Measurements from ENCODE around the gene DYRK3.
"Not testable (repeated sequence)": the region's sequence is repeated elsewhere in the genome, so short reads cannot be mapped to it uniquely, and the experiment has no call there.

The DYRK3 gene

DNA sequence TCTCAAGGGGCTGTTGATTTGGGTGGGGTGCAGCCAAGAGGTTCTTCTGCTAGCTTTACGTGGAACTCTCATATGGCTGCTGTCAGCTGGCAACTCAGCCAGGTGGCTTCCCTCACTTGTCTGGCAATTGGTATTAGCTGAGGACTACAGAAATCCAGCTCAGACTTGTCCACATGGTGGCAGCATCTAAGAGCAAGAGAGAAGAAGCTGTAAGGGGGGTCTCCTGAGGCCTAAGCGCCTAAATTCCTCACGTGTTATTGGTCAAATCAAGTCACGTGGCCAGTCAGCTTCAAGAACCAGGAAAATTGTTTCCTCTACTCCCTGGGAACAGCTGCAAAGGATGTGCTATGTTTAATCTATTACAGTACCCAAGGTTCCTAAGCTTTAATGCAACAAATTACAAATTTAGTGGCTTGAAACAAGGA lies 4.2 kb upstream of the DYRK3 start:
- peak; percentile 72 for DNase-seq (ENCODE audit: low spot score)

GRCh38 chr1:206633708-206634121 lies 1.6 kb upstream of the DYRK3 start:
- DNase-seq (ENCODE audit: low spot score), result peak; percentile 78

DNA sequence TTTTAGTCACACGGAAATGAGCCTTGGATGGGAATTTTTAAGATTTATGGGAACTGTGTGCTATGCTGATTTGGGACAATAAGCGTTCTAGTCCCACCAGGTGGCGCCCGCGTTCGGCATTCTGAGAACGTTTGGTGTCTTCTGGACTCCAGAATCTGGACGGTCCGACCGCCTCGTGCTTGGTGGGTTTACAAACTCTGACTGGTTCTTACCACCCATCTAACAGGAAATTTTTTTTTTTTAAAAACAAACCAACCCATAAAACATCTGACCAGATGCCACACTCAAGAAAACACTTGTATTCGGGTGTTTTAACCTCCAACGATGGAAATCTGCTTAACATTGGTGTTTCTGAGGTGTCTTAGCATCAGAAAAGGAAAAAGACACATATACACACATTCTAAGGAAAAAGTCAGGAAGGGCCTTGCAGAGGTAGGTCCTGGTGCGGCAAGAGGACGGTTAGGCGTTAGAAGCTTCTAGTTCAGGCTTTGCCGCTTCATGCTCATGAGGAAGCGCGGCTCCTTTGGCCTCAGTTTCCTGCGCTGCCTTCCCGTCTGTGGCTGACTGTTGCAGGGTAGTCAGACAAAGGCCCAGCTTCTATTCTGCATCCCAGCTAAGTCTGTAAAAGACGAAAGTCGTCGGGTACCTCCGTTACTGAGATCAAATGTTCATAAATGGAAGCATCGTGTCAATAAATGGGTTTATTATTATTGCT lies 814 bp upstream of the DYRK3 start:
- peak; percentile 71 for DNase-seq (ENCODE audit: low spot score)

GRCh38 chr1:206635978-206636345 lies 626 bp downstream of the DYRK3 start:
- no peak for DNase-seq (ENCODE audit: low spot score)

DNA sequence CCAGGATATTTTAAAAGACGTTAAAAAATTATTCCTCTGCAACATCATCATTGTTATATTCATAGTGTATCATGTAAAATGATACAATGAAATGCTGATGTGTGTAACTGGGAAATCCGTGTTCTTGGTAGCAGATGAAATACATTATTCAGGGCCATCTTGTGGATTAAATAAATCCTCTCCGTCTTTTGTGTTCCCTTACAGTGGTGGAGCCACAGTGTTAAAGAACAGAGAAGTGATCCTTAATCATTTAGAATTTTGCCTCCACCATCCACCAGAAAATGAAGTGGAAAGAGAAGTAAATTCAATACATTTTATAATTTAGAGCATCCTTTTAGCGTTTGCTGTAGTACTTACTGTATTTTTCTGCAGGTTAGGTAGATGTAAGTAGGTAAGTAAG lies 1.3 kb downstream of the DYRK3 start:
- DNase-seq (ENCODE audit: low spot score), result no peak

DNA sequence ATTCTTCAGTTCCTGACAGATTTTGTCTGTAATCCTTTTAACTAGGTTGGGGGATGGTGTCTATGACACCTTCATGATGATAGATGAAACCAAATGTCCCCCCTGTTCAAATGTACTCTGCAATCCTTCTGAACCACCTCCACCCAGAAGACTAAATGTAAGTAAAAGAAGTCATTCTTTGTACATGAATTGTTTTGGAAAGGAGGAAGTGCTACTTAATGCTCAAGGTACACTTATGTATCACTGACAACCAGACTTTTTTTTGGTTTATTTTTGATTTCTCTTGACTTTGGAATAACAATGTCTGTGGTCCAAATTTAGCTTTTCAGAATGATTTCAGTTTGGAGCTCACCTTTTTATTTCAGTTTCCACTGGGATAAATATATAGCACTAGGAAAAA lies 2.3 kb downstream of the DYRK3 start:
- DNase-seq (ENCODE audit: low spot score), result no peak

GRCh38 chr1:206642074-206642473 lies 6.7 kb downstream of the DYRK3 start:
- DNase-seq (ENCODE audit: low spot score), result not testable (repeated sequence)

DNA sequence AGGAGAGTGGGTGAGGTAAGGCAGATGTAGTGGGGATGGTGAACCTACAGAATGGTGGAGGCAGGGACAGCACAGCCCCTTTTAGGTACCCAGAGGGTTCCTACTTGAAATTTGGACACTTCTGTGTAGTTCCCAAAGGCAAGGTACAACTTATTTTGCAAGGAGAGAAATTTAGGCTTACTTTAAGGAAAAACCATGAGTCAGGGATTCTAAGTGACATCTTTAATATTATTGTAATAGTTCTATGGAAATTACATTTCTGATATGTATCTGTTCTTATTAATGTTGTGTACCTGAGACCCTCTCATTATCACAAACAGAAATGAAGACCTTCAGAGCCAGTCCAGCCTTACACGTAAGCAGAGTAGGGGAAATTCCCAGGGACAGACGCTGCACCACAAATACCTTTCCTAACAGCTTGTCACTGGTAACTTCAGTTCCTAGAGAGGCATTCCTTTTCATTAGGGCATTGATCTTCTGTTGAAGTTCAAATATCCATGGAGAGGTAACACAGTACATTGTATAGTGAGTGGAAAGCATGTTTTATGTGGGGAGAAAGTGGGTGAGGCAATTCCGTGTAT lies 7.9 kb downstream of the DYRK3 start:
- no peak for DNase-seq (ENCODE audit: low spot score)

DNA sequence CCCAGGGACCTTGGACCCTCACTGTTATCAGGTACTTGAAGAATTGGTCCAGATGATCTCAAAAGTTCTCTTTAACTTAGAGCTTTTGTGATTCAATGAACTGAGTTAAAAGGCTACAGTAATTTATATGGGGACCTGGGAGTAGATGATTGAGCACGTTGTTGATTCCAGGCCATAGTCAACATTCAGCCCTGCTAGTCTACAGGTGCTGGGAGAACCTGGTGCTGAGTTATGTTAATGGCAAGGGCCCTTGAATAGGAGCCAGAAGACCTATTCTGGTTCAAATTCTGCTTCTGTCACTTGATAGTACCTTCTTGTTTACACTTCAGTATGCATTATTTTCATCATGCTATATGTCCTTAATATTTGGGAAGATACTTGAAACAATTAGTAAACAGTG lies 11.2 kb downstream of the DYRK3 start:
- DNase-seq (ENCODE audit: low spot score), result no peak

- DNase-seq (ENCODE audit: low spot score), result no peak
These were observed 11.9 kb downstream of the DYRK3 start for GRCh38 chr1:206647224-206647623.

DNA sequence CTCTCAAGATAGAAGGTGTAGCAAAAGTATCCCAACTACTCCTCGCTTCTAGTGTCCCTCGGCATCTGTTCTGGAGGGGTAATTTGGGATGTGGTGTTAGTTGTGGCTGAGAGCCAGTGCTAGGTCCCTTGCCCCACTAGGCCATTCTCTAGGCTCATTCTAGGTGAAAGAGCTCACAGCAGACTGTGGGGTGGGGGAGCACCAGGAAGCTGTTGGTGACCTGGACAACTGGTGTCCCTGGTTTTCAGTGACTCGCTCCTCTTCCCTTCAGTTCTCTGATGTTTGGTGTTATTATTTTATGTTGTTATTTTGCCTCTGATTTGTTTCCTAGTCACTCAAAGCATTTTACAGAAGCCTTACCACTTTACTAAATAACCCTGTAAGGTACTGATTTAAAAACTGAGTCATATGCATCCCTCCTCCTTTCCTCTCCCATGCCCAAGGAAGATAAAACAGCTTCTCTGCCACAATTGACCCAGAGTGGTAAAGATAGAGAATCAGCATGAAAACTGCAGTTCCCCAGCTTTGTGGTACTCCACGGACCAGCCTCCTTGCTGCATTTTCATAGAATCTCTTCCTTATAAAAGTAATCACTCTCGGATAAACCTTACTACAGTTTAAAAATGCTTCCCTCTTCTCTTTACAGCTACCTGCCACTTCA lies 14.1 kb downstream of the DYRK3 start:
- no peak for DNase-seq (ENCODE audit: low spot score)

GRCh38 chr1:206651014-206651413 lies 15.7 kb downstream of the DYRK3 start:
- no peak for DNase-seq (ENCODE audit: low spot score)

- no peak for DNase-seq (ENCODE audit: low spot score)
These were observed 16.9 kb downstream of the DYRK3 start for GRCh38 chr1:206651958-206652890.

DNA sequence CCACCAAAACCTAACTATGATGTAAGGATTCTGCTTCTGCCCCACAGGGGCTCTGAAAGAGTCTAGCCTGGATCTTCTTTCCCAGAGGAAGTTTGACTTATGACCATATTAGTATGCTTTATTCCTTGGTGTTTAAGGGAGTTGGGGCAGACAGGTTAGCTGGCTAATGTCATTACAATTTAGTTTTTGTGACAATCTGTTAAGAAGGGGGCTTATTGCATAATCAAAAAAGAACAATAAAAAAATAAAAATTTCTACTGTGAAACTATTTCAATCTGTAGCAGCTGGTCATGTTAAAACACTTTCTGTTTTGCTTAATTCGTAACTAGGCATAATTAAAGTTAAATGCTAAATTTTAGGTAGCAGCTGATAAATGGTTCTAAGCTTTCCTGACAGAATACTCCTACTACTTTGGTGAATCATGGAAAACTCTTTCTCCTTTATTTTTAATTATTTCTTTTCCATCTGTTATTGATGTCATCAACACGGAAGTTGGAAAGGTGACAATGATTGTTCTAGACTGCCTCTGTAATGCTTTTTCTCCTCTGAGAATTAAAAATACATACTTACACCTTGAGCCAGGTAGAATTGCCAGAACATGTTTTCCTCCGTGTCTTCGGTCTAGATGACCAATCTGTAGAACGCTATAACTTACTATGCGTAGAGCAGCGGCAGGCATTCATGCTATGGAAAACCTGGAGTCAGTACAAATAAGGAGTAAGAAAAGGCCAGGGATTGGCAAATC lies 18.6 kb downstream of the DYRK3 start:
- DNase-seq (ENCODE audit: low spot score), result no peak

- no peak for DNase-seq (ENCODE audit: low spot score)
These were observed 19.5 kb downstream of the DYRK3 start for GRCh38 chr1:206654828-206655227.

GRCh38 chr1:206655471-206655882 lies 20.1 kb downstream of the DYRK3 start:
- DNase-seq (ENCODE audit: low spot score), result no peak

- DNase-seq (ENCODE audit: low spot score), result no peak
These were observed 21.6 kb downstream of the DYRK3 start for GRCh38 chr1:206656936-206657335.

DNA sequence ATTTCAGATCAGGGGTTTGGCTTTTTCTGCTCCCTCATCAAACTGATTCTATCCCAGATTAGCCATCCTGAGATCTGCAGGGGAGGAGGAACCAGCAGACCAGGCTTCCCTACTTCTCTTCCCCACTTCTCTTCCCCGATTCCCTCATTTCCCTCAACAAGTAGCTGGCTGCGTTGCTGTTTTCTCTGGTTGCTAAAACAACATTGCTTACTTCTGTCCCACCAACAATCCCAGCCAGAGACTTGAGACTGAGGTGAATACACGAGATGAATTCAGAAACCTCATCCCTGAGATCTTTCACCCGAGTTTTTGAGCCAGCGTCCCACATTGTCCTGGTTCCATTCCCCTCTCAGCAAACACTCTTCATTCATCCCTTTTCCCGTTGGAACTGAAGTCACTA lies 22.4 kb downstream of the DYRK3 start:
- DNase-seq (ENCODE audit: low spot score), result no peak

DNA sequence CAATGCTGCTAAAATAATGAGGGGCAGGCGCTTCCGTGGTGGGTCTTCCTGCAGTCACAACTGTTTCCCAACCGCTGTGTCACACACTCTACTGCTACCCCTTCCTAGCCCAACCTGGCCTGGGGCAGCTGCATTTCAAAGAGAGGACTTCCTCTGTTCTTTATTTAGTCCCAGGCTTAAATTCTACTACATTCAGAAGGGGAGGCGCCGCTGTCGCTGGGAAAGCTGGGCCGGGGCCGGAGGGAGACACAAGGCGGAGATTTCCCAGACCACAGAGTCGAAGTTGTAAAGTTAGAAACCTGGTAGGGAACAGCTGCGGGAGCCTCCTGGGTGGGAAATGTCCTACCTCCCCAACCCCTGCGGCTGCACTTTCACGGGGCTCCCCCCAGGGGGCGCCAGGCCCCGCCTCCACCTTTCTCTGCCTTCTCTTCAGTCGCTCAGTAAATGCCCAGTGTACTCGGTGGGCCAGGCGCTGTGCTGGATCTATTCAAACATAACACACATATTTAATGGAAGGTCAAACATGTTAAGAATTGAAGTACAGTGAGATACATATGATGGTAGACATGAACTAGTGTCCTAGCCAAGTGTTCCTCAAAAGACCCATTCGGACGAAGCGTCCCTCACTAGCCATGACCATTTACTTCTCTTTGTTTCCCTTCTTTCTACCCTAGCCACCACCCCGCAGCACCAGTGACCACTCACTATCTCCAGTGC lies 23.1 kb downstream of the DYRK3 start:
- DNase-seq (ENCODE audit: low spot score), result peak; percentile 63

GRCh38 chr1:206658981-206659273 lies 23.6 kb downstream of the DYRK3 start:
- DNase-seq (ENCODE audit: low spot score), result no peak

- DNase-seq (ENCODE audit: low spot score), result no peak
These were observed 24.8 kb downstream of the DYRK3 start for GRCh38 chr1:206660136-206660535.

All from AG08395 (cell line).